SU-DHL-6 (cell line): ENCODE data around the gene CBX6.

Experiments
- H2AFZ ChIP-seq: fragments of 200-600 bp; sonication (generic); 2 replicates; pipeline ENCODE4 v1.6.1; 2014; ENCODE audit warnings: low read depth, mild to moderate bottlenecking, moderate library complexity, mixed read lengths, antibody characterized with exemption, low read length; ENCODE audit not compliant: severe bottlenecking
- H3F3A ChIP-seq: fragments of 200-600 bp; shearing (Covaris generic); 2 replicates; pipeline ENCODE4 v1.6.0; 2016; ENCODE audit warnings: antibody characterized with exemption, mild to moderate bottlenecking; ENCODE audit not compliant: insufficient read depth
- H3K27ac ChIP-seq: fragments of 200-600 bp; sonication (generic); 2 replicates; pipeline ENCODE4 v1.5.1; 2016; ENCODE audit warnings: low read depth, mild to moderate bottlenecking, low read length, moderate library complexity, mixed read lengths
- H3K27me3 ChIP-seq: fragments of 200-600 bp; sonication (generic), shearing (Covaris generic); 2 replicates; pipeline ENCODE4 v1.6.0; 2014; ENCODE audit warnings: mild to moderate bottlenecking, low read length
- H3K36me3 ChIP-seq: fragments of 200-600 bp; sonication (generic); 2 replicates; pipeline ENCODE4 v1.6.1; 2014; ENCODE audit warnings: mild to moderate bottlenecking, low read length, mixed read lengths
- H3K4me2 ChIP-seq: fragments of 300-600, 200-600 bp; shearing (Covaris generic), sonication (generic); 2 replicates; pipeline ENCODE4 v1.6.0; 2014; ENCODE audit warnings: low read length, low read depth, mild to moderate bottlenecking; ENCODE audit not compliant: poor library complexity, severe bottlenecking
- H3K4me3 ChIP-seq: fragments of 200-600 bp; sonication (generic); 2 replicates; pipeline ENCODE4 v1.5.1; 2014; ENCODE audit warnings: antibody characterized with exemption, low read length, mild to moderate bottlenecking, mixed read lengths; ENCODE audit not compliant: insufficient read depth, poor library complexity, severe bottlenecking
- H3K79me2 ChIP-seq: fragments of 200-600 bp; sonication (generic); 2 replicates; pipeline ENCODE4 v1.6.1; 2014; ENCODE audit warnings: mild to moderate bottlenecking, low read length, moderate library complexity; ENCODE audit not compliant: insufficient read depth
- H3K9ac ChIP-seq: fragments of 200-600 bp; sonication (generic); 2 replicates; pipeline ENCODE4 v1.7.0; 2014; ENCODE audit warnings: mild to moderate bottlenecking, low read length
- H3K9me2 ChIP-seq: fragments of 200-600 bp; sonication (generic); replicated peaks from 2 replicates; pipeline ENCODE4 v1.6.1; 2014; ENCODE audit warnings: low read length; ENCODE audit not compliant: insufficient read depth
- H3K9me3 ChIP-seq: fragments of 200-600 bp; sonication (generic); 2 replicates; pipeline ENCODE4 v1.6.1; 2014; ENCODE audit warnings: low read length, mixed read lengths; ENCODE audit not compliant: insufficient read depth
- H4K20me1 ChIP-seq: fragments of 200-600 bp; sonication (generic); 2 replicates; pipeline ENCODE4 v1.6.1; 2014; ENCODE audit warnings: low read depth, mild to moderate bottlenecking, antibody characterized with exemption, low read length, moderate library complexity, mixed read lengths
- CTCF ChIP-seq: fragments of 200-600 bp; sonication (generic); IDR thresholded peaks from one replicate; pipeline ENCODE4 v1.5.1; 2017; ENCODE audit warnings: antibody characterized with exemption, mild to moderate bottlenecking, low read length, moderate library complexity; ENCODE audit not compliant: insufficient read depth, poor library complexity, severe bottlenecking
- EZH2phosphoT487 ChIP-seq: fragments of 200-600 bp; sonication (generic), shearing (Covaris generic); conservative IDR thresholded peaks from 2 replicates; pipeline ENCODE4 v1.6.1; 2018; ENCODE audit warnings: mild to moderate bottlenecking, antibody characterized with exemption, low read length, moderate library complexity, mixed read lengths

The CBX6 gene

DNA sequence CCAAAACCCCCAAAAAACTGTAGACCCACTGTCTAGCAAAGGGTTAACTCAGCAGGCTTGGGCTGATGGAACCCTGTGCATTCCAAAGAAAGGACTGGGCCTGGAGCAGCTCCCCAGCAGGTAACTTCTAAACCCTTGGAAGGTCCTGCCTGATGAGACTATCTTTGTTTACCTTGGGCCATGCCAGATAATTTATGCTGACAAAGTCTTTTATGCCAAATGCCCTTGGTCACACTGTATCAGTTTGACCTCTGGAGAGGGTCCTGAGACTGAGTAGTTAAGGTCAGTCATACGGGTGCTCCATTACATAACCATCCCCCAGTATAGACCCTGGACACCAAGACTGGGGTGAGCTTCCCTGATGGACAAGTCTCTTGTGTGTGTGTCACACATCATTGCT is 56.2 kb downstream of the CBX6 start:
- no peaks in the 10 kb centered on the region for H3F3A ChIP-seq
- no peaks in the 10 kb centered on the region for H3K9me3 ChIP-seq
- TF ChIP-seq EZH2phosphoT487 (no peak), CTCF (no peak)
- H3K27ac ChIP-seq, result no peak overlapping the region
- H3K27me3 ChIP-seq, result no peaks in the 10 kb centered on the region
- no peak overlapping the region for H3K4me3 ChIP-seq
- no peaks in the 10 kb centered on the region for H3K36me3 ChIP-seq
- H4K20me1 ChIP-seq, result no peaks in the 10 kb centered on the region
- H3K4me2 ChIP-seq, result no peak overlapping the region
- H3K9ac ChIP-seq, result no peak overlapping the region
- H2AFZ ChIP-seq, result no peak overlapping the region
- H3K9me2 ChIP-seq, result no peaks in the 10 kb centered on the region
- no peaks in the 10 kb centered on the region for H3K79me2 ChIP-seq
